Karpas-422 (cell line): ENCODE data around the gene COMMD9. TPM values are rescaled to one million over a fixed set of nuclear protein-coding genes. Genes with fewer than 3 reads are reported as not detected.

Experiments used
- DNase-seq: peaks from one replicate; pipeline ENCODE4 v3.0.0-alpha.2; 2015
- H2AFZ ChIP-seq: fragments of 200-600 bp; sonication (generic); 2 replicates; pipeline ENCODE4 v1.6.1; 2014; ENCODE audit warnings: antibody characterized with exemption, low read length, mixed read lengths
- H3K27ac ChIP-seq: fragments of 200-600 bp; sonication (generic); 2 replicates; pipeline ENCODE4 v1.5.1; 2014; ENCODE audit warnings: mild to moderate bottlenecking, low read length, moderate library complexity
- H3K27me3 ChIP-seq: fragments of 200-600 bp; sonication (generic); 2 replicates; pipeline ENCODE4 v1.6.1; 2014; ENCODE audit warnings: low read length, mixed read lengths
- H3K36me3 ChIP-seq: fragments of 200-600 bp; sonication (generic); 2 replicates; pipeline ENCODE4 v1.6.1; 2014; ENCODE audit warnings: low read length, mixed read lengths; ENCODE audit not compliant: insufficient read depth
- H3K4me1 ChIP-seq: fragments of 200-600 bp; sonication (generic); 2 replicates; pipeline ENCODE4 v1.6.1; 2014; ENCODE audit warnings: mild to moderate bottlenecking, low read length, mixed read lengths
- H3K4me2 ChIP-seq: fragments of 200-600 bp; sonication (generic); 2 replicates; pipeline ENCODE4 v1.6.1; 2014; ENCODE audit warnings: low read length, low read depth, mild to moderate bottlenecking; ENCODE audit not compliant: poor library complexity, severe bottlenecking
- H3K4me3 ChIP-seq: fragments of 200-600 bp; sonication (generic); 2 replicates; pipeline ENCODE4 v1.5.1; 2014; ENCODE audit warnings: mild to moderate bottlenecking, antibody characterized with exemption, low read length, mixed read lengths
- H3K79me2 ChIP-seq: fragments of 200-600 bp; sonication (generic); 2 replicates; pipeline ENCODE4 v1.6.1; 2014; ENCODE audit warnings: mild to moderate bottlenecking, low read length, mixed read lengths
- H3K9ac ChIP-seq: fragments of 200-600 bp; sonication (generic); 2 replicates; pipeline ENCODE4 v1.6.0; 2014; ENCODE audit warnings: low read length
- H3K9me2 ChIP-seq: fragments of 200-600 bp; sonication (generic), shearing (Covaris generic); replicated peaks from 2 replicates; pipeline ENCODE4 v1.6.0; 2014; ENCODE audit warnings: mild to moderate bottlenecking, low read length, moderate library complexity; ENCODE audit not compliant: insufficient read depth
- H3K9me3 ChIP-seq: fragments of 300-700, 200-600 bp; sonication (generic); 2 replicates; pipeline ENCODE4 v1.6.1; 2014; ENCODE audit warnings: low read length, mixed read lengths
- H4K20me1 ChIP-seq: fragments of 200-600 bp; sonication (generic); 2 replicates; pipeline ENCODE4 v1.6.1; 2014; ENCODE audit warnings: mild to moderate bottlenecking, antibody characterized with exemption, low read length, low read depth; ENCODE audit not compliant: insufficient read depth
- total RNA-seq: library from RNA; depleted of rRNA; stranded (reverse); fragments of >200 nt; shearing (Covaris generic); gene quantifications from 2 replicates; pipeline ENCODE4 v1.2.3, GENCODE V29; 2014; ENCODE audit warnings: low replicate concordance

Gene COMMD9
- total RNA-seq, 1 experiment from 2014 or later = 31.0 TPM

DNA sequence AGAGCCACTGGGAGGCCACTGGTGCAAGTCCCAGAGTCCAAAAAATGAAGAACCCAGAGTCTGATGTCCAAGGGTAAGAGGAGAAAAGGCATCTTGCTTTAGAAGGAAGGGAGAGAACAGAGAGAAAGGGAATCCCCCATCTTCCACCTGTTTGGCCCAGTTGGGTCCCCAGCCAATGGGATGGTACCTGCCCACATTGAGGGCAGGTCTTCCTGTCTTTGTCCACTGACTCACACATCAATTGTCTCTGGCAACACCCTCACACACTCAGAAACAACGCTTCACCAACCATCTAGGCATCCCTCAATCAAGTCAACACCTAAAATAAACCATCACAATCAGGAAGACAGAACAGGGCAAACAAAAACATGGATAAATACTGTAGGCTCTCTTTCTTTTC is 6.3 kb downstream of the COMMD9 start:
- Histone ChIP-seq H3K9ac (no peak overlapping the region), H3K4me1 (peaks cover 4% of the 10 kb centered on the region), H3K36me3 (no peaks in the 10 kb centered on the region), H3K9me3 (no peaks in the 10 kb centered on the region; the same call in 1 of the 2 replicates), H3K4me3 (no peak overlapping the region), H3K27me3 (no peaks in the 10 kb centered on the region), H3K27ac (no peak overlapping the region), H4K20me1 (no peaks in the 10 kb centered on the region), H3K4me2 (no peak overlapping the region), H3K9me2 (no peaks in the 10 kb centered on the region), H3K79me2 (peaks cover 21% of the 10 kb centered on the region), H2AFZ (no peak overlapping the region)
- no peak for DNase-seq

- DNase-seq = no peak
- Histone ChIP-seq H3K9me3 (no peaks in the 10 kb centered on the region; the same call in 1 of the 2 replicates), H3K9ac (no peak overlapping the region), H3K4me2 (no peak overlapping the region), H3K27me3 (no peaks in the 10 kb centered on the region), H3K4me1 (no peaks in the 10 kb centered on the region), H3K27ac (no peak overlapping the region), H3K9me2 (no peaks in the 10 kb centered on the region), H3K36me3 (no peaks in the 10 kb centered on the region), H3K4me3 (no peak overlapping the region), H2AFZ (no peak overlapping the region), H4K20me1 (no peaks in the 10 kb centered on the region), H3K79me2 (peaks cover 19% of the 10 kb centered on the region; the same call in 1 of the 2 replicates)
Measured at GRCh38 chr11:36281850-36282249, 7.4 kb downstream of the COMMD9 start.

DNA sequence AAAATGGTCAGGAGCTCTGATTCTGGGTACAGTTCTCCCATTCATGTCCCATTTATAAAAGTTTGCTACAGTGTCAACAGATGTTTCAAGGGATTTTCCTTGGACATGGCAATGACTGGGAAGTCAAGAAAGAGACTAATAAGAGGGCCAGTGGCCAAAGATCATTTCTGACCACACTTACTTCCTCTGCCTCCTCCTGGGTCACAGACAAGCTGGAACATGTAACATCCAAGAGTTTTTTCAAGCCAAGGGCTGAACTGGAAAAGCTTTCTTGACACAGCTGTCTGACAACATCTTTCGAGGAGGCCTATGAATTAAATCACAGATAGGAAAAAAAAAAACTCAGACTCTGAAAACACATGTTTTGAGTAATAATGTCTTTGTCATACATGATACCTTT is 8.7 kb downstream of the COMMD9 start:
- Histone ChIP-seq H3K4me2 (no peak overlapping the region), H3K79me2 (peaks cover 15% of the 10 kb centered on the region; the same call in 1 of the 2 replicates), H3K27me3 (no peaks in the 10 kb centered on the region), H3K4me1 (no peaks in the 10 kb centered on the region), H3K9me2 (no peaks in the 10 kb centered on the region), H3K27ac (no peak overlapping the region), H3K36me3 (no peaks in the 10 kb centered on the region), H4K20me1 (no peaks in the 10 kb centered on the region), H3K9me3 (no peaks in the 10 kb centered on the region; the same call in 1 of the 2 replicates), H3K4me3 (no peak overlapping the region), H2AFZ (no peak overlapping the region), H3K9ac (no peak overlapping the region)
- no peak for DNase-seq

DNA sequence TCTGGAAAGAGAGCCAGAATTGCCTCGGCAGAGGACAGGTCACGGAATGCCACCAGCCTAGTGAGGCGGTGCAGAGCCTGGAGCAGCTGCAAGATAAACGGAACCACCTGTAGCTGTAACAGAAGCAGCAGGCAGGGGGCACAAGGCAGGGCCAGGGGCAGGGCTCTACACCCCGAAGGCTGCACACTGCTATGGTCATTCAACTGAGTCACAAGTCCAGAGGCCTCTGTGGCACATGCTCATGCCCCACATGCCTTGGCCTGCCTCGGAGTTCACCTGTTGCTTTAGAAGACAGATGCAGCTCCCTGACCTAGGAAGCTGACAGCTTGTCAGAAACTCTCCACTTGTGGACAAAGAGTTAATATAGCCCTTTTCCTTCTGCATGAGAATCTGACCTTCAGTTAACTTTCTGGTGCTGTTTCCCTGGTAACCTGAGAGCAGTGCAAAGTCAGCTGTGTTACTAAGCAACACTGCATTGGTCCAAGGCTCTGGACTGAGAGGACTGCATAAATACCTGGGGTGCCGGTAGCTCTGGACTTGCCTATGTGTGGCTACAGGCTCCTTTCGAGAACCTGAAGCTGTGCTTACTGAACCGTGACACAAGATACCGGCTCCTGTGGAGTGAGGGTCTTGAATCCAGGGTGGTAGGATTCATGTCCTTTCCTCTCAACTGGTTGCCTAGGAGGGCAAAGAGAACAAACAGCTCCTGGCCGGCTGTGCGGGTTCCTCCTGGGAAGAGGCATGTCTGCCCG is 10.5 kb downstream of the COMMD9 start:
- Histone ChIP-seq H3K79me2 (peaks cover 15% of the 10 kb centered on the region; the same call in 1 of the 2 replicates), H3K4me2 (no peak overlapping the region), H3K27me3 (no peaks in the 10 kb centered on the region), H3K9ac (no peak overlapping the region), H3K4me3 (no peak overlapping the region), H3K4me1 (no peaks in the 10 kb centered on the region), H3K9me3 (no peaks in the 10 kb centered on the region; the same call in 1 of the 2 replicates), H3K9me2 (no peaks in the 10 kb centered on the region), H3K36me3 (no peaks in the 10 kb centered on the region), H3K27ac (no peak overlapping the region), H4K20me1 (no peaks in the 10 kb centered on the region), H2AFZ (no peak overlapping the region)
- no peak for DNase-seq

DNA sequence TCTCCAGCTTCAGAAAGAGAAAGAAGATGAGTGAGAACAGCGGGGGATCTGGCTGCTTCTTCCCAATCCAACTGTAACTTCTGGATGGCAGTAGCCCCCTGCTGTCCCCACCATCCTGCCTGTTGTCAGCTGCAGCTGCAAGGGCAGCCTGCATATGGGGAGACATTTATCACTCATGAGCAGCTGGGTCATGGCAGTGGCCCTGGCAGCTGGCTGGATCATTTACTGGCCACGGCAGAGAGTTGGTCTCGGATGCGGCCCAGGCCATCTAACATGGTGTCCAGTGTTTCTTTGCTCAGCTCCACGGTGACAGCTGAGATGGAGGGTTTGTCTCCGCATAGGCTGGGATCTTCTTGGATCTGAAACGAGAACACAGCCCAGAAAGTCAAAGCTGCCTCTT is 14.8 kb downstream of the COMMD9 start:
- Histone ChIP-seq H3K9me3 (no peaks in the 10 kb centered on the region), H3K9me2 (no peaks in the 10 kb centered on the region), H4K20me1 (no peaks in the 10 kb centered on the region), H3K4me1 (no peaks in the 10 kb centered on the region), H3K79me2 (no peaks in the 10 kb centered on the region), H3K9ac (no peak overlapping the region), H3K4me2 (no peak overlapping the region), H3K27ac (no peak overlapping the region), H3K27me3 (no peaks in the 10 kb centered on the region), H3K4me3 (no peak overlapping the region), H3K36me3 (no peaks in the 10 kb centered on the region), H2AFZ (no peak overlapping the region)
- no peak for DNase-seq

GRCh38 chr11:36273110-36273509 is 16.1 kb downstream of the COMMD9 start:
- H3K9me3 ChIP-seq = no peaks in the 10 kb centered on the region
- H3K36me3 ChIP-seq = no peaks in the 10 kb centered on the region
- no peak overlapping the region for H3K4me2 ChIP-seq
- no peaks in the 10 kb centered on the region for H3K9me2 ChIP-seq
- H4K20me1 ChIP-seq = no peaks in the 10 kb centered on the region
- no peaks in the 10 kb centered on the region for H3K79me2 ChIP-seq
- no peak for DNase-seq
- no peak overlapping the region for H2AFZ ChIP-seq
- H3K9ac ChIP-seq = no peak overlapping the region
- no peak overlapping the region for H3K27ac ChIP-seq
- H3K4me3 ChIP-seq = no peak overlapping the region
- no peaks in the 10 kb centered on the region for H3K4me1 ChIP-seq
- no peaks in the 10 kb centered on the region for H3K27me3 ChIP-seq

- no peaks in the 10 kb centered on the region for H3K27me3 ChIP-seq
- no peaks in the 10 kb centered on the region for H3K79me2 ChIP-seq
- no peak overlapping the region for H3K4me2 ChIP-seq
- H3K4me3 ChIP-seq = no peak overlapping the region
- no peaks in the 10 kb centered on the region for H3K36me3 ChIP-seq
- no peaks in the 10 kb centered on the region for H3K9me2 ChIP-seq
- H3K9me3 ChIP-seq = no peaks in the 10 kb centered on the region
- H3K9ac ChIP-seq = no peak overlapping the region
- DNase-seq = no peak
- no peaks in the 10 kb centered on the region for H3K4me1 ChIP-seq
- H4K20me1 ChIP-seq = no peaks in the 10 kb centered on the region
- no peak overlapping the region for H3K27ac ChIP-seq
- H2AFZ ChIP-seq = no peak overlapping the region
Measured at GRCh38 chr11:36271794-36272407, 17.3 kb downstream of the COMMD9 start.

- no peak overlapping the region for H3K9ac ChIP-seq
- no peak overlapping the region for H2AFZ ChIP-seq
- no peaks in the 10 kb centered on the region for H3K36me3 ChIP-seq
- H4K20me1 ChIP-seq = no peaks in the 10 kb centered on the region
- no peaks in the 10 kb centered on the region for H3K27me3 ChIP-seq
- H3K27ac ChIP-seq = no peak overlapping the region
- H3K79me2 ChIP-seq = no peaks in the 10 kb centered on the region
- H3K9me3 ChIP-seq = no peaks in the 10 kb centered on the region
- H3K4me3 ChIP-seq = no peak overlapping the region
- no peaks in the 10 kb centered on the region for H3K4me1 ChIP-seq
- no peaks in the 10 kb centered on the region for H3K9me2 ChIP-seq
- no peak for DNase-seq
- no peak overlapping the region for H3K4me2 ChIP-seq
Measured at GRCh38 chr11:36270701-36271100, 18.5 kb downstream of the COMMD9 start.
